OCI-LY1 (cell line): ENCODE results near the gene SMAD1.

Experiments
- H2AFZ ChIP-seq: fragments of 200-600 bp; sonication (generic), shearing (Covaris generic); 2 replicates; pipeline ENCODE4 v1.6.0; 2014; ENCODE audit warnings: antibody characterized with exemption, mild to moderate bottlenecking, low read length
- H3F3A ChIP-seq: fragments of 200-600 bp; sonication (generic), shearing (Covaris generic); 2 replicates; pipeline ENCODE4 v1.6.0; 2014; ENCODE audit warnings: mild to moderate bottlenecking, antibody characterized with exemption, low read length, moderate library complexity; ENCODE audit not compliant: insufficient read depth
- H3K27ac ChIP-seq: fragments of 200-600 bp; sonication (generic); 2 replicates; pipeline ENCODE4 v1.5.1; 2014; ENCODE audit warnings: low read length, mixed run types, mild to moderate bottlenecking, low read depth; ENCODE audit not compliant: poor library complexity, severe bottlenecking
- H3K27me3 ChIP-seq: fragments of 200-600 bp; sonication (generic); 2 replicates; pipeline ENCODE4 v1.6.0; 2014; ENCODE audit warnings: antibody characterized with exemption, mild to moderate bottlenecking, low read length, moderate library complexity; ENCODE audit not compliant: insufficient read depth
- H3K36me3 ChIP-seq: fragments of 200-600 bp; sonication (generic); 2 replicates; pipeline ENCODE4 v1.6.1; 2014; ENCODE audit warnings: mild to moderate bottlenecking, antibody characterized with exemption, low read length, moderate library complexity, mixed read lengths; ENCODE audit not compliant: insufficient read depth
- H3K4me1 ChIP-seq: fragments of 200-600 bp; sonication (generic); 2 replicates; pipeline ENCODE4 v1.5.1; 2014; ENCODE audit warnings: mild to moderate bottlenecking, low read length, moderate library complexity; ENCODE audit not compliant: insufficient read depth, severe bottlenecking
- H3K4me2 ChIP-seq: fragments of 200-600 bp; sonication (generic), shearing (Covaris generic); 2 replicates; pipeline ENCODE4 v1.6.1; 2014; ENCODE audit warnings: low read length
- H3K4me3 ChIP-seq: fragments of 200-600 bp; sonication (generic); 2 replicates; pipeline ENCODE4 v1.5.1; 2014; ENCODE audit warnings: low read length, low read depth, mild to moderate bottlenecking, mixed read lengths; ENCODE audit not compliant: poor library complexity, severe bottlenecking
- H3K79me2 ChIP-seq: fragments of 200-600 bp; shearing (Covaris generic); 2 replicates; pipeline ENCODE4 v1.6.1; 2016; ENCODE audit warnings: mixed run types, low read length, mixed read lengths; ENCODE audit not compliant: insufficient read depth
- H3K9ac ChIP-seq: fragments of 200-600 bp; sonication (generic), shearing (Covaris generic); 2 replicates; pipeline ENCODE4 v1.6.1; 2014; ENCODE audit warnings: mild to moderate bottlenecking, low read length, mixed read lengths
- H3K9me2 ChIP-seq: fragments of 200-600 bp; sonication (generic), shearing (Covaris generic); 2 replicates; pipeline ENCODE4 v1.6.1; 2014; ENCODE audit warnings: low read depth, mild to moderate bottlenecking, low read length, mixed read lengths
- H3K9me3 ChIP-seq: fragments of 200-600 bp; shearing (Covaris generic); 2 replicates; pipeline ENCODE4 v1.6.1; 2014; ENCODE audit warnings: low read length, mixed read lengths
- H4K20me1 ChIP-seq: fragments of 200-600 bp; sonication (generic), shearing (Covaris generic); 2 replicates; pipeline ENCODE4 v1.6.0; 2016; ENCODE audit warnings: mild to moderate bottlenecking, low read length; ENCODE audit not compliant: insufficient read depth
- CTCF ChIP-seq: fragments of 200-600 bp; sonication (generic), shearing (Covaris generic); IDR thresholded peaks from 2 replicates; pipeline ENCODE4 v1.5.1; 2017; ENCODE audit warnings: mild to moderate bottlenecking, antibody characterized with exemption, low read length, moderate library complexity, mixed read lengths
- EZH2 ChIP-seq: fragments of 200-600 bp; sonication (generic), shearing (Covaris generic); IDR thresholded peaks from 2 replicates; pipeline ENCODE4 v1.8.0; 2017; ENCODE audit warnings: borderline replicate concordance, mixed run types, mild to moderate bottlenecking, antibody characterized with exemption, low read length, moderate library complexity, mixed read lengths

Gene SMAD1

GRCh38 chr4:145525291-145525740 lies 43.7 kb downstream of the SMAD1 start:
- no peaks in the 10 kb centered on the region for H3K27me3 ChIP-seq
- peaks cover 99% of the 10 kb centered on the region for H3K4me1 ChIP-seq
- no peaks in the 10 kb centered on the region for H3K9me2 ChIP-seq
- no peaks in the 10 kb centered on the region for H3F3A ChIP-seq
- H3K9ac ChIP-seq: peak overlapping the region; percentile 78
- peak overlapping the region; percentile 94 for H3K27ac ChIP-seq
- TF ChIP-seq EZH2 (no peak), CTCF (no peak)
- H3K4me2 ChIP-seq: peak overlapping the region; percentile 77
- H3K36me3 ChIP-seq: peaks cover 33% of the 10 kb centered on the region; the same call in 1 of the 2 replicates
- H3K79me2 ChIP-seq: peaks cover 75% of the 10 kb centered on the region
- H3K9me3 ChIP-seq: no peaks in the 10 kb centered on the region
- H3K4me3 ChIP-seq: peak overlapping the region; percentile 58
- no peaks in the 10 kb centered on the region for H4K20me1 ChIP-seq
- H2AFZ ChIP-seq: no peak overlapping the region

GRCh38 chr4:145527773-145528172 lies 46.1 kb downstream of the SMAD1 start:
- H3K9ac ChIP-seq: peak overlapping the region; percentile 78
- H3K4me2 ChIP-seq: peak overlapping the region; percentile 77
- H2AFZ ChIP-seq: no peak overlapping the region
- H3K27ac ChIP-seq: peak overlapping the region; percentile 94
- peaks cover 99% of the 10 kb centered on the region for H3K4me1 ChIP-seq
- H4K20me1 ChIP-seq: no peaks in the 10 kb centered on the region
- peak overlapping the region; percentile 58 for H3K4me3 ChIP-seq
- H3K79me2 ChIP-seq: peaks cover 82% of the 10 kb centered on the region
- no peaks in the 10 kb centered on the region for H3F3A ChIP-seq
- H3K36me3 ChIP-seq: peaks cover 39% of the 10 kb centered on the region; the same call in 1 of the 2 replicates
- H3K9me2 ChIP-seq: no peaks in the 10 kb centered on the region
- H3K27me3 ChIP-seq: no peaks in the 10 kb centered on the region
- no peaks in the 10 kb centered on the region for H3K9me3 ChIP-seq
- TF ChIP-seq EZH2: no peak
- no peak for TF ChIP-seq CTCF

- Histone ChIP-seq H3K9me3 (no peaks in the 10 kb centered on the region), H4K20me1 (no peaks in the 10 kb centered on the region), H3K4me2 (peak overlapping the region; percentile 77), H3F3A (no peaks in the 10 kb centered on the region), H3K79me2 (peaks cover 90% of the 10 kb centered on the region), H3K4me3 (peak overlapping the region; percentile 58), H2AFZ (no peak overlapping the region), H3K4me1 (peaks cover 99% of the 10 kb centered on the region), H3K36me3 (peaks cover 47% of the 10 kb centered on the region), H3K27me3 (no peaks in the 10 kb centered on the region), H3K9me2 (no peaks in the 10 kb centered on the region), H3K27ac (peak overlapping the region; percentile 94), H3K9ac (peak overlapping the region; percentile 78)
- TF ChIP-seq EZH2: no peak
- no peak for TF ChIP-seq CTCF
Measured at GRCh38 chr4:145528601-145529000, 46.9 kb downstream of the SMAD1 start.
